Measurements from ENCODE around the gene AMDHD2.
A peak's percentile ranks its signal among the peaks of the same experiment; 100 is the strongest.

AMDHD2 gene

DNA sequence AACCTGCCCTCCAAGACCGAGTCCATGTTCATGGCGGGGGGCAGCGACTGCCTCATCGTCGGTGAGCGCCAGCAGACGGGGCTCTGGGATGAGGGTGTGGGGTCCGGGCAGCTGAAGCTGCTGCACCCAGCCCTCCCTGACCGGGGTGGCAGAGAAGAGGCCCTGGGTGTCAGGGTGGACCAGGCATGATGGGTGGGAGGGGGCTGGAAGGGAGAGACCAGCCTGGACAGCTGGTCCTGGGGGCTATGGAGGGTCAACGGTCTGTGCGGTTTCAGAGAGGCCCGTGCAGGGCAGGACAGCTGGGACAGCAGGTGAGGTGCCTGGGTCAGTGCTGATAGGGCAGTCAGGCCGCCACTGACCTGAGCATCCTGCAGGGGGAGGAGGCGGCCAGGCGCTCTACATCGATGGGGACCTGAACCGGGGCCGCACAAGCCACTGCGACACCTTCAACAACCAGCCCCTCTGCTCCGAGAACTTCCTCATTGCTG is 19.7 kb upstream of the AMDHD2 start:
- DNase-seq: no peak

DNA sequence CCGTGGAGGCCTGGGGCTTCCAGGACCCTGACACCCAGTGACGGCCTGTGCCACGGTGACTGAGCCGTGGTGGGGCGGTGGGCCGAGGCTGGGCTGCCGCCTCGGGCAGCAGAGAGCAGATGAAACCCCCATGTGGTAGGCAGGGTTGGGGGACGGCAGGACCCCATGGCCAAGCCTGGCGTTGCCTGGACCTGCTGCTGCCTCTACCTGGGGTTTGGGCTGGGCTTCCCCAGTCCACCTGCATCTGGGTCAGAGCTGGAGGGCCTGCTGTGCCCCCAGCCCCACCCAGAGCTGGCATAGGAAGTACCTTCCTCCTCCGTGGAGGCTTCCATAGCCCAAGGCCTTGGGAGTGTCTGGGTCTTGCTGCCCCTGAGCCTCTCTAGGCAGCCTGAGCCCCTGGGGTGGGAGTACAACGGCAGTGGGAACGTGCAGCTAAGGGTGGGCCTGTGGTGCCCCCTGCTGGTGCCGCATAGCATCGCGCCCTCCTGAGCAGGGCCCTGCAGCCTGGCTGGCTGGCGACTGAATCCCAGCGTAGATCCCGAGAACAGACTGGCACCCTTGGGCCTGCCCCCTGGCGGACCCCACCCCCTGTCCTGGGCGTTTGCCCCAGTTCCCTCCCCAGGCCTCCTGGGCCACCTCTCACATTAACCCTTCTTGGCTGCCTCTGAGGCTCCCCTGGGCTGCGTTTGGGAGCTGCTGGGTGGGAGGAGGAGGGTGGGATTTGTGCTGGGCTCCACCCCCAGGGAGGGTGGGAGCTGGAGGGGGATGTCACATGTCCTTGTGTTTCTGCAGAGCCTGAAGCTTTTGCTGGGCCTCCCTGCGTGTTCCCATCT is 19.0 kb upstream of the AMDHD2 start:
- DNase-seq: peak; percentile 30

DNA sequence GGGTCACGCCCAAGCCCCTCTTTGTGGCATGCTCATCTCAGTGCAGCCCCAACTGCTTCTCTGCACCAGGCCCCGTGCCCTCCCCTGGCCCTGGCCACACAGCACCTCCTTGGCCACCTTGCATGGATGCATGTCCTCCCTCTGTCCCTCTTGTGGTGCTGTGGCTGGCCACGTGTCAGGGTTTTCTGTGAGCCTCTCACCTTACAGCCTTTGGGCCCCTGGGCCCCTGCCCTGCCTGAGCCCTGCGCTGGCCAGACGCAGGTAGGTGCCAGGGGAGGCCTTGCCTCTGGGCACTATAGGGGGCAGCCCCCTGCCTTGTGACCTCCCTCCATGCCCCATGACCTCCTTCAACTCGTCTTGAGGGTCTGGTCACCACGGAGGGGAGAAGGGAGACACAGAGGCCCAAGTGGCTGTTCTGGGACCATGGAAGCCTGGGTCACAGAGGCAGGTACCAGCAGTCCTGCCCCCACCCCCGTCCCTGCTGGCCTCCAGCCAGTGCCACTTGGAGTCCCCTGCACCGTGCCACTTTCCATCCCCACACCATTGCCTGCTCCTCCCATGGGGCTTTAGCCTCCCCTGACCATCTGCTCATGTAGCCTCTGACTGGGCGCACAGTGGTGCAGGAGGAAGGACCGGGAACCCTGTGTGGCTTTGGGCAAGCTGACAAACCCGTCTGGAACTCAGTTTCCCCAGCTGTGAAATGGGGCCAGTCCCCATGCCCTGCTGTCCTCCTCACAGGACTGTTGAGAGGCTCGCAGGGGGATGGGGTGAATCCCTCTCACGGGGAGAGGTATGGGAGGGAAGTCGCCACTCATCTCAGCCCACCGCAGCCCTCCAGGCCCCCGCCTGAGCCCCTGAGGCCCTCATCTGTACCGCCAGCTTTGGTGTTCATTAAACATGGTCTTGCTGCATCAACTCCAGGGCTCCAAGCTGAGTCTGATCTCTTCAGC is 17.9 kb upstream of the AMDHD2 start:
- no peak for DNase-seq

DNA sequence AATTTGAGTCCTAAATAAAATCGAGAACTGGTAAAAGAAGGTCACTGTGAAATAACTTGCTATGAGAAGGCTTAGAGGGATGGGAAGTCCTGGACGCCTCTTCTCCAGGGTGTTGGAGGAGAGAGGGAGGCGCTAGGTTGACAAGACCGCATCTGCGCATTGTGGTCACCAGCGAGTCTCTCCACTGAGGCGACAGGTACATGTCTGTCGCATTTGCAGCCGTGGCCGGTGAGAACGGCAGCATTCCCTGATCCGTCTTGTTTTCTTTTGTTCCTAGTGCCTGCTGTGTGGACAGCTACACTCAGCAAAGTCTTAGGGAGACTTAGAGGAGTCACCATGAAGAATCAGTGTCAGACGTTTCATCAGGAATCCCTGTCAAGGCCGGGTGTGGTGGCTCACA is 14.5 kb upstream of the AMDHD2 start:
- DNase-seq: no peak

DNA sequence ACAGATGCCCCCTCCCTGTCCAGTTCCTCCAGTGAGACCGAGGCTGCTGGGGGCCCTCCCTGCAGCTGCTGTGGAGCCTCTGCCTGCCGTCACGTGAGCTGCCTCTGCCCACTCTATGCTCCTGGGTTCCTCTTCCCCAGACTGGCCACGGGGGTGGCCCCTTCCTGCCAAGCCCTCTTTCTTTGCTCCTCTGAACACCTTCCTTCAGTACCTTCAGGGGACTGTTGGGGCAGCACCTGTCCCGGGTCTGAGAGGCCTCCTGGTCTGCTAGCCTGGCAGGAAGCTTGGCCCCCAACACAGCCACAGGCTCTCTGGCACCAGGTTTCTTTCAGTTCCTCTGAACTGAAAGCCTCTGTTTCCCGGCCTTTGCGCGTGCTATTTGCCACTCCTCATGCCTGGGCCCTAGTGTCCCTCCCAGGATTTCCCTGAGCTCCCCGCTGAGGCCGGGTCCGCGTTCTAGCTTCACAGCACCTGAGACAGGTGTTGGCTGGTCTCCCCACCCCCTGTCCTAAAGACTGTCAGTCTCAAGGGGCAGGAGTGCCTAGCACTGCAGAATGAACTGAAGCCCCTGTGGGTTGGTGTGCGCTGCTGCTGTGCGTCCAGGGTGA is 13.0 kb upstream of the AMDHD2 start:
- DNase-seq: no peak

DNA sequence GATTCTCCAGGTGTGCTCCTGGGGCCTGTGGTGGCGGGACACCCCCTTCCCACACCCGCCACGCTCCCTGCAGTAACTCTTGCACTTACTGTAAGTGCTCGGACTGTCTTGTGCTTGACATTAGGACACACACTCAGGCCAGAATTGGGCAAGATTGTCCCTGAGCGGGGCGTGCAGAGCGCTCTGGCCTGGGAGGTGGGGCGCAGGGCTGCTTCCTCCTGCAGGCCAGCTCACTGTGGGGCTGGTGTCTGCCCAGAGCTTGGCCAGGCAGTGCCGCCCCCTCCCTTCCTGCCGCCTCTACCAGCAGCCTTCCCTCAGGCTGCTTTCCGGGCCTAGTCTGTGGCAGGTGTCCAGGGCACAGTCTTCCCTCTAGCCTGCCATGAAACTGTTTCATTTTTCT is 12.5 kb upstream of the AMDHD2 start:
- no peak for DNase-seq

DNA sequence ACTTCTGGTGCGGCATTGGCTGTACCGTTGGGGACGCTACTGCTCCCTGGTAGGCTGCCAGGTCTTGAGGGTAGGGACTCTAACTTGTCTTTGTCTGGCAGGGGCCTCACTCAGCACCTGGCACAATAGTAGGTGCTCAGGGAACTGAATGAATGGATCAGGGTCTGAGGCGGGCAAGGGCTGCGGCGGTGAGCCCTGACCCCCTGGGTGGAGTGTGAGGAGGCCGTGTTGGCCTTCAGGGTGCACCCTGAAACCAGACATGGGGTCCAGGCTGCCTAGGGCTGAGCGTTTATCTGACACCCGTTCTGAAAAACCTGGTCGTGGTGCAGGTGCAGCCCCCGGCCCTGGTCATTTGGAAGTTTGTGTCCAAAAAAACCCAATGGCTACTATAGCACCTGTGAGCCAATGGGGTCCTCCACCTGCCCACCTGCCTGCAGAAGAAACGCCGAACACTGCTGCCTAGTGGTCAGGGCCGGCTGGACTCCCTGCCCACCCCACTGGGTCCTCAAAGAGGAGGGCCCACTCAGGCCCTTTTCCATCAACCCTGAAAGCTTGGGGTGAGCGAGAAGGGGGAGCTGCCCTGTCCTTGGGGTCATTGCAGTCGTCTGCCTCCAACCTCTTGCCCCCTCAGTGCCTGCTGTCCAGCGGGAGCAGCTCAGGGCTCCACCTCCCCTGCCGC is 11.3 kb upstream of the AMDHD2 start:
- no peak for DNase-seq

DNA sequence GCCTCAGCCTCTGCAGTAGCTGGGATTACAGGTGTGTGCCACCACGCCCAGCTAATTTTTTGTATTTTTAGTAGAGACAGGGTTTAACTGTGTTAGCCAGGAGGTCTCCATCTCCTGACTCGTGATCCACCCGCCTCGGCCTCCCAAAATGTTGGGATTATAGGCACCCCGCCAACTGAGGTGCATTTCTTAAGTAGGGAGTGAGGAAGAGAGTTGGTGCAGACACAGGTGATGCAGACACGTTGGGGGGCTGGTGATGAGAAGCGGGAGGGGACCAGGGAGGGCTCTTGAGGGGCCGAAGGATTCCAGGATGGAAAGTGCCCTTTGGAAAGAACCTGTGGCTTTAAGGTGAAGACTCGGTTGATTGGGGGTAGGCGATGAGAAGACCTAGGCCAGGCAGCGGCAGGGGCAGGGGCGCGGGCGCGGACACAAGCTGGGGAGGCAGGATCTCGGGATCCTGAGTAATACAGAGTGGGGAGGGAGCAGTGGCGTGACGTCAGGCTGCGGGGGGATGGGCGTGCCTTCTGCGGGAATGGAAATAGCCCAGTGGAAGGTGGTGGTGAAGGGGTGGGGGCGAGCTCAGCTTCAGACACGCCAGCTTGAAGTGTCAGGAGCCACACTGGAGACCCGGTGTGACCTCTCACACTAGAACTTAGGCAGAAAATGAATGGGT is 8.9 kb upstream of the AMDHD2 start:
- DNase-seq: no peak

DNA sequence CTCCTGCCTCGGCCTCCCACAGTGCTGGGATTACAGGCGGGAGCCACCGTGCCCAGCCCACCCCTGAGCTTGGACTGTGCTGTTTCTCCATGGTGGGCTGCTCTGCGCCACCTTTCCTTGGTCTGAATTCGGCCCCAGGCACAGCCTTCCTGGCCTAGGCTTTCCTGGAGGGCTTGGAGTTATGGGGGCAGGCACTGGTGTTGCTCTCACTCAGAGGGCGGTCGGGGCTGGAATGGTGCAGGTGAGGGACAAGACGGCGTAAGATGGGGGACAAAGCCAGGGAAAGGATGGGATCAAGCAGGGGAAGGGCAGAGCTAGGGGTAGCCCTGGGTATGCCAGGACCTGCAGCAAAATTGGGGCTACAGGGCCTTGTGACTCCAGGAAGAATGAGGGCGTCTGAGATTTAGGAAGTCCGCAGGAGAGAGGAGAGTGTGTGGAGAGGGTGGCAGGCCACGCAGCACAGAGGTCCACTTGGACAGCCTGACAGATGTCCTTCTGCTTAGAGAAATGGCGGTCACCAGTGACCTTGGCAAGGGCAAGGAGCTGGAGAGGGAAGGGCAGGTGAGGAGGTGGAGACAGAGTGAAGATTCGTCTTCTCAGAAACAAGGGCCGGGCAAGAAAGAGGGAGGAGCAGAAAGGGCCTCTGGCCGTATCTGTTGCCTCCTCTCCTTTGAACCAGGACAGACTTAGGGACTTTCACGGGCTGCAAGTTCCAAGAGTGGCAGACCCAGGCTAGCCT is 8.0 kb upstream of the AMDHD2 start:
- DNase-seq: no peak

DNA sequence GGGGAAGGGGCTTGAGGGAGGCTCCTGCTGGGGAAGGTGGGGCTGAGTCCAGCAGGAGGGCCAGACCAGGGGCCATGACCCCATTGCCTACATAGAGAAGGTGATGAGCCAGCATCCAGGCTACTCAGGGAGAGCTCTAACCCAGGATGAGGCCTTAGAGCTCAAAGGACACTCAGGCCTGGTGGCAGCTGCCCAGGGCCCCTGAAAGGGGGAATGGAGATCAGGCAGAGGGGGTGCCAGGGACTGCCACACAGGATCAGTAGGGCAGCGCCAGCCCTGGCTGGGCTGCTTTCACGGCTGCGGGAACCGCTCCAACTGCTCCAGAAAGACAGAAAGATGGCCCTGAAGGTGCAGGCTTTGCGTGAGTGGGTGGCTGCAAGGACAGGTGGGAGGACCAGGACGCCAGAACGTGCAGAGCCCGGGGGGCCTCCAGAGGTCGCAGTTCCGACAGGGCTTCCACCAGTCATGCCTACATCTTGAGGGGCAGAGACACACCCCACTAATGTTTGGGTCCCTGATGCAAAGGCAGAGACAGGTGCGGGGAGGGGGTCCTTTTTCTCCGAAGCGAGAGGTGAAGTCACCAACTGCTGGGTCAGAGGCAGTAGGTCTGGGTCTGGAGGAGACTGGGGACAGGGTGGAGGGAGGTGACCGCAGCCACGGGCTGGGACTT is 7.3 kb upstream of the AMDHD2 start:
- DNase-seq: peak; percentile 4

DNA sequence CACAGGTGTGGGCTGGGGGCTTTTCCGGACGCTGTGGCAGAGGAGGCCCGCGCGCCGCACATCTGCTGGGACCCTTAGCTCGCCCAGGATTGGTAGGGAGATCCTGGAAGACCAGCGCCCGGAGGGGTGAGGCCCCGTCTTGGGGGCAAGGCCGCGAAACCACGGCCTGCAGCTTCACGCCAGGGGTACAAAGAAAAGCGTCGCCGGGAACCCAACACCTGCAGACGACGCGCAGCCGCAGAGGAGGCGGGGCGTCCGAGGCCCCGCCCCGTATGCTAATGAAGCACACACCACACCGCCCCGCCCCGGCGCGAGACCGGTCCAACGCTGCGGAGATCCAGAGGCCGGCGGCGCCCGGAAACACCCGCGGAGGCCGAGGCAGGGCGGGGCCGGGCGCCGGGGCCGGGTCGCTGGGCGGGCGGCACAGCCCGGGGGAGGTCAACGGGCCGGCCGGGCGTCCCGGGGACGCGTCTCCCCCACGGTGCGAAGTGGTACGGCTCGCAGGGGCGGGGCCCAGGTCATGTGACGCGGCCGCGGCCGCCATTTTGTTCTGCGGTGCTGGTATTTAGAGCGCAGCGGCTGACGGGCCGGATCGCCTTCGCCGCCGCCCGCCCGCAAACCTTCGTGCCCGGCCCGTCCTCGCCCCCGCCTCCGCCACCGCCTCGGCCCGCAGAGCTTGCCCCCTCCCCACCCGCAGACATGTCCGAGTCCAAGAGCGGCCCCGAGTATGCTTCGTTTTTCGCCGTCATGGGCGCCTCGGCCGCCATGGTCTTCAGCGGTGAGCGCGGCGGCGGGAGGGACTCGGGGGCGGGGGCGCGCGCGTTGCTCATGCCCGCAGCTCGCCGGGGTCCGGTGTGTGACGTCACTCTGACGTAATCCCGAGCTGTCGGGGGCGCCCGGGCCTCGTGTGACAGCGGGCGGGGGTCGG is 6.5 kb upstream of the AMDHD2 start, which contains the start of gene ATP6V0C:
TSS of gene ATP6V0C (plus strand) at position 548 of the 928 bp plus-strand sequence. CDS start at position 700, 152 bp downstream.
- peak; percentile 76 for DNase-seq

DNA sequence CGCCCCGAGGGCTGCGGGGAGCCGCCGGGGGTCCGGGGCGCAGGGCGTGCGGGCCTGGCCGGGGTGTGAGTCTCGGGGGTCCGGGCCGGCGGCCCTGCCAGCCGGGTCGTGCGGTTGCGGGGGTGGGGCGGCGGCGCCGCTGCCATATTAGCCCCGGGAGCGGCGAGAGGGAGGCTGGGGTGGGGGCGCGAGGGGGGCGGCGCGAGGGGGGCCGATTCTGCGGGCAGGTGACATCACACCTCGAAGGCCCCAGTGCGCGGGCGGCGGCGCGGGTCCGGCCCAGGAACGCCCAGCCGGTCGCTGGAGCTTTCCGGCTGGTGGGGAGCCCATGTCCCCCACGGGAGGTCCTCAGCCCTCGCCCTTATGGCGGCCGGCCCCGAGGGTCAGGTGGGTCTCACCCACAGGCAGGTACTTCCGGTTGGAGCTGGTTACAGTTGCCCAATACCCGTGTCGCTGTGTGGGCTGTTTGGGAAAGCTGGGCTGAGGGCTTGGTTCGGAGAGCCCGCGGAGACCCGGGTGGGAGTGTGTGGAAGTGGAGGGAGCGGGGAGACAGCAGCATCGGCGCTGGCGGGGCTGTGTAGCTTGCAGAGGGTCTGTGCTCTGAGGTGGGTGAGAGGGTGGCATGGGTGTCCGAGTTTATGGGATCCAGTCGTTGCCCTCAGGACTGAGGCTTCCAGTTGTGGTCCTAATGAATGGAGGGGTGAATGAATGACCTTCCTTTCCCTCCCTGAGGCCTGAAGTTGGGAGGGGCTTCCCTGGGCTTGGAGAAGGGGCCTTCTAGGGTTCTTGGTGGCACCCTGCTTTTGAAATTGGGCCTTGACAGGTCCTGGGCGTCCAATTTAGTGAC is 5.6 kb upstream of the AMDHD2 start:
- no peak for DNase-seq

DNA sequence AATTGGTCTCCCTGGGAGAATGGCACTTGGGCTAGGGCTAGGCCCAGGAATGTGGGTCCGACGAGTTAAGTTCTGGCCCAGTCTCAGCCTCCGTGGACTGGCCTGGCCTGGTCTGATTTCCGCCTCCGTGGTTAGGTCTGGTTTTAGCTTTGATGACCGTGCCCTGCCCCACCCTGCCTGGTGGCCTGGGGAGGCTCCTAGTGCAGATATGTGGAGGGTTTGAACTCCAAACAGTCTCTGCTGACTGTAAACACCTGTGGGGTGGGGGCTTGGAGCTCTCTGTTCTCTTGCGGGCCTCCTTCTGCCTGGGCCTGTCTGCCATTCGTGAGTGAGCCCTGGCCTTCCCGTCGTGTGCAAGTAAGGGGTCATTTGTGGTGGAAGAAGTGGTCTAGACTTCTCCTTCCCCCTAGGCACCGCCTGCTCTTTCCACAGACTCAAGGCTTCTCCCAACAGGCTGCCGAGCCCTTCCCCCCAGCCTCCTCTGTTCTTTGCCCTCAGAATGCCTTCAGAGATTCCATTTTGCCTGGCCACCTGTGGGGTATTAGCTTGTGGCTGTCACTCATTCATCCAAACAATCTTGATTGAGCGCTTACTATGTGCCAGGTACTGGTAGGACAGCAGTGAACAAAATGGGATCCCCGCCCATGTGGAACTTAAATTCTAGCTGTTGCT is 4.9 kb upstream of the AMDHD2 start:
- no peak for DNase-seq

DNA sequence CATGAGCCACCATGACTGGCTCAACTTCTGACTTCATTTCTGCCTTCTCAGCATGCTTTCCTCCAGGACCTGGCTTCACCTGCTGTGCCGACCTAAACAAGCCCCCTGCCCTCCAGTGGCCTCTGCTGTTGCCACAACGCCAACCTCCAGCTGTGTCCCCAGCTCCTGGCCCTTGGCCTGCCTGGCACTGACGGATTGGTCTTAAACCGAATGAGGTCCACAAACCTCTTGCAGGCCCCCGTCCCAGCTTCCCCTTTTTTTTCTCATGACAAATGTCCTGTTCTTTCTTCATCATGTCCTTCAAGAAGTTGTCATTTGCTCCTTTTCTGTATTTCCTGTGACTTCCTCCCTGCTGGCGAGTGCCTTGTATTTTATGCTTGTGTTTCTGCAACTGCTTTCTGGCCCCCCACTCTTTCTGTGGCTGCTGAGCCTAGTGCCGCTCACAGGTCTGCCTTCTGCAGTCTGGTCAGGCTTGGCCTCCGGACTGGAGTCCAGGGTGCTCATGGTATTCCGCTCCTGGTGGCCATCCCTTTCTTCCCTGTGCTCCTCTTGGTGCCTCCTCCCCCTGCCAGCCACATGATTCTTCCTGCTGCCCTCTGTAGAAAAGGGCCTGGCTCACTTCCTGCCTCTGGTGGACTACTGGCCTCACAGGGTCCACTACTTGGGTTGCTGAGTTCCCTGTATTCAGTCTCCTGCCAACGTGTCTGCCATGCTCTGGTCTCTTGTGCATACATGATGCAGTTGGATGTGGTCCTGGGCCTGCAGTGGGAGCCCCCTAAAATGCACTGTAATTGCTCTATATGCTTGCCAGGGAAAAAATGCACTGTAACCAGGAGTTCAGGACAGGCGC is 3.6 kb upstream of the AMDHD2 start:
- no peak for DNase-seq

DNA sequence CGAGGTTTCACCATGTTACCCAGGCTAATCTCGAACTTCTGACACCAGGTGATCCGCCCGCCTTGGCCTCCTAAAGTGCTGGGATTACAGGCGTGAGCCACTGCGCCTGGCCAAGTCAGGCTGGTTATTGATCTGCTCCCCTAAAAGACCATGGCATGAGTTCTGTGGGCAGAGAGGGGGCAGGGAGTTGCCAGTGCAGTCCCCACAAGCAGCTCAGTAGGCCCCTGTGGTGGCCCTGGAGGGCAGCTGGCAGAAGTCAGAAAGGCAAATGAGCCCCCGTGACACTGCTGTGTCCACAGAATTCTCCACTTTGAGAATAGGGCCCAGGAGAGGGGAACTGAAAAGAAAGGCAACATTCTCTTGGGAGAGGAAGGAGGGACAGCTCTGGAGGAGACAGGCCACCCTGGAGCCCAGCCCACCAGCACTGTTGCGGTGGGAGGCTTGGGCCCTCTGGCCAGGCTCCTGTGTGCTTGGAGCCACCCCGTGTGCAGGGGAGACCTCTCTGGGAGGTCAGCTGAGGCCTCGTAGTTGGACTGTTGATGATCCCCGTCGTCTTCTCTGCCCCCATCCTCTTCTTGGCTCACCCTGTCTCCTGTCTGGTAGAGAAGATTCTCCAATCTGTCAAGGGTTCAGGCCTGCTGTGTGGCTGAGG is 2.1 kb upstream of the AMDHD2 start:
- DNase-seq: no peak

Data from NCI-H526 treated with DMSO at 0.1 percent for 48 hours (cell line).